NCI-H2196 (cell line): ENCODE measurements around the gene PRPF6.
"Not testable (repeated sequence)": the region's sequence is repeated elsewhere in the genome, so short reads cannot be mapped to it uniquely, and the experiment has no call there.

ENCODE experiments used
- DNase-seq: peaks from one replicate; lab custom pipeline; 2025; ENCODE audit not compliant: unreplicated experiment; lab: John Stamatoyannopoulos, UW

Gene PRPF6

GRCh38 chr20:64009811-64010387, 29.0 kb downstream of the PRPF6 start:
- no peak for DNase-seq

DNA sequence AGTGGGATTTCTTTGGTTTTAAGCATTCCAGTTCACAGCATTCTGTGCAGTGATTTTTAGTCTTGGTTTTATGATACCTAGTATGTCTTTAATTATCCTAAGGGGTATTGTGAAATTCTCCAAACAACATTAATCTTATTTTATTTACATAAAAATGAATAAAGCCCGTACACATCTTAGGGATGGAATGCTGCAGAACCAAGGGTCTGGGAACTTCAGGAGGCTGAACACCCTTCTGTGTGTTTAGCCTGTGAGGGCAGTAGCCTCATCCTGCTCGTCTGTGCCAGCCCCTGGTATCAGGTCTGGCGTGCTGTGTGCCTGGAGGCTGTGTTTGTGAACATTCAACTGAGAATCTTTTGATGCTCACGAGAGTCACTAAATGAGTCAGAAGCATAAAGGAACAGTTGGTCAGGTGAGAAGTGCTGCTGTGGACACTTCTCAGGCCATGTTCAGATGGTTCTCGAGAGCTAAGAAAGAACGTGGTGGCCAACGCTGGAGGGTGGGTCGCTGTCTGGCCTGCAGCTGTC, 29.8 kb downstream of the PRPF6 start:
- DNase-seq, result no peak

DNA sequence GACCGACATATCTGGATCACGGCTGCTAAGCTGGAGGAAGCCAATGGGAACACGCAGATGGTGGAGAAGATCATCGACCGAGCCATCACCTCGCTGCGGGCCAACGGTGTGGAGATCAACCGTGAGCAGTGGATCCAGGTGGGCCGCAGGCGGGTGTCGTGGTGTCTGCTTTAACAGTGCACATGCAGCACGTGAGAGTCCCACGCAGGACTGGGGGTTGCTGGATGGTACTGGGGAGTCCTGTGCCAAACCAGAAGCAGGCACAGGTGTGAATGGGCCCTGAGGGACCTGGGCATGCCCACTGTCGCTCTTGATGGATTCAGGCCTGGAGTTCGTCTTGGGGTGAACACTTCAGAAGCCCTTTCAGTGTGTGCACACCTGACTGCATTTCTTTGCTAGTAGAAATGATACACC, 30.4 kb downstream of the PRPF6 start:
- DNase-seq, result no peak

DNA sequence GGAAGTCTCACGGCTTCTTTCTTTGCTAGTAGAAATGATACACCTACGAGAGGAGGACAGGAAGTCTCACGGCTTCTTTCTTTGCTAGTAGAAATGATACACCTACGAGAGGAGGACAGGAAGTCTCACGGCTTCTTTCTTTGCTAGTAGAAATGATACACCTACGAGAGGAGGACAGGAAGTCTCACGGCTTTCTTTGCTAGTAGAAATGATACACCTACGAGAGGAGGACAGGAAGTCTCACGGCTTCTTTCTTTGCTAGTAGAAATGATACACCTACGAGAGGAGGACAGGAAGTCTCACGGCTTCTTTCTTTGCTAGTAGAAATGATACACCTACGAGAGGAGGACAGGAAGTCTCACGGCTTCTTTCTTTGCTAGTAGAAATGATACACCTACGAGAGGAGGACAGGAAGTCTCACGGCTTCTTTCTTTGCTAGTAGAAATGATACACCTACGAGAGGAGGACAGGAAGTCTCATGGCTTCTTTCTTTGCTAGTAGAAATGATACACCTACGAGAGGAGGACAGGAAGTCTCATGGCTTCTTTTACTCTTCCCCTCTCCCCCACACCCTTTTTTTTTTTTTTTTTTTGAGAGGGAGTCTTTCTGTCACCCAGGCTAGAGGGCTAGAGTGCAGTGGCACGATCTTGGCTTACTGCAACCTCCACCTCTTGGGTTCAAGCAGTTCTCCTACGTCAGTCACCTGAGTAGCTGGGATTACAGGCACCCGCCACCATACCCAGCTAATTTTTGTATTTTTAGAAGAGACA, 31.6 kb downstream of the PRPF6 start:
- not testable (repeated sequence) for DNase-seq

- DNase-seq, result no peak
Measured at GRCh38 chr20:64015635-64016034, 34.7 kb downstream of the PRPF6 start.

- DNase-seq, result no peak
Measured at GRCh38 chr20:64021124-64021975, 40.4 kb downstream of the PRPF6 start.

DNA sequence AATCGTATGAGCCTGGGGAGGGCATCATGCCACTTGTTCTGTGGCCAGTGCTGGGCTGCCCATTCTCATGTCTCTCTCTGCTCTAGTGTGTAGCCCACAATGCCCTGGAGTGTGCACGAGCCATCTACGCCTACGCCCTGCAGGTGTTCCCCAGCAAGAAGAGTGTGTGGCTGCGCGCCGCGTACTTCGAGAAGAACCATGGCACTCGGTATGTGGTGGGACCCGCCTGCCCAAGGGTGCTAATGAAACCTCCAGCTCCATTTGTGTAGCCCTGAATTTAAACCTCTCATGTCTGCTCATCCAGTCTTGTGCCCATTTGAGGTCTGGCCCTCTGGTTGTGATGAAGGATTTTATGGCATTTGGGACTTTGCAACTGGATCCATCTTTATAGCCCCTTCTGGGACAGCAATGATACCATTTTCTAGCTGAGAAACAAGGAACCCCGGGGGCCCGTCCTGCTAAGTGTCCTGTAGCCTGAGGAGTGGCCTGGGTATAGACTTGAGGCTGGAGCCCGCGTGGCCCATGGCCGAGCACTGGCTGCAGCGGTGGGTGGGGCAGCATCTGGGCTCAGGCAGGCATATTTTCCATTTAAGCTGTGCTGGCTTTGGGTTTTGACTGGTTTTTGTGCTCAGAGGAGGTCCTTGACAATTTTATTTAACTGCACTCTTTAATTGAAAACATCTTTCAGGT, 41.9 kb downstream of the PRPF6 start:
- no peak for DNase-seq

DNA sequence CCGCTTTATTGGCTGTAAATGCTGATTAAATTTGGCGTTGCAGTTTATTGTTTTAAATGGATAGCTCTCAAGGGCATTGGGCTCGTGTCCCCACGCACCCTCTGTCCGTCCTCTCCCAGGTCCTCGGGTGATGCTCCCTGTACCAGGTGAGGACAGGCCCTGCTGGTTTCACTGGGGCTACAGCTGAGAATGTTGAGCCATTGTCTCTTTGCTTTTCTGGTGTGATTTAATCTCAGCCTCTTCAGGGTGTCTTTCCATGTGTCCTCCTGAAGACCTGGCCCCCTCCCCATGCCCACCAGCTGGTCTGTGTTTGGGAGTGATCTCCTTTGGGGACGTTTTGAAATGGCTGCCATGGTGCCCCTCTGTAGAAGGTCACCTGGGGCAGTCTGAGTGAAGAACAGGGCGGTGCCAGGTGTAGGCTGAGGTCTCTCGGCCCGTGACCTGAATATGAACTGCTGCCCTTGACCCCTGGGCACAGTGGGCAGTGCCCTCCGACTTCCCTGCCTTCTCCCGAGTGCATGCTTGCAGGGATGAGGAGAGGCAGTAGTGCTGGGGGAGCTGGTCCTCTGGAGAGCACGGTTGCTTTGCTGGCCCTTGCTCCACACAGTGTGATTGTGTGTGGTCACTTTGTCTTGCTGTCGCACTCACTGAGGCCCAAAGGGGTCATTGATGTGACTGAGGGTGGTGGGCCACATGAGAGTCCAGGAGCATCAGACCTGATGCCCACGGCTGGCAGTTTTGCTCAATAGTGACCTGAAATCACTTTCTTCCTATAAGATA, 42.6 kb downstream of the PRPF6 start:
- DNase-seq, result no peak

- no peak for DNase-seq
Measured at GRCh38 chr20:64024141-64024990, 43.4 kb downstream of the PRPF6 start.

GRCh38 chr20:64025101-64025825, 44.3 kb downstream of the PRPF6 start:
- DNase-seq, result no peak

- DNase-seq, result no peak
Measured at GRCh38 chr20:64025826-64026412, 45.0 kb downstream of the PRPF6 start.

- no peak for DNase-seq
Measured at GRCh38 chr20:64027981-64028685, 47.2 kb downstream of the PRPF6 start.

DNA sequence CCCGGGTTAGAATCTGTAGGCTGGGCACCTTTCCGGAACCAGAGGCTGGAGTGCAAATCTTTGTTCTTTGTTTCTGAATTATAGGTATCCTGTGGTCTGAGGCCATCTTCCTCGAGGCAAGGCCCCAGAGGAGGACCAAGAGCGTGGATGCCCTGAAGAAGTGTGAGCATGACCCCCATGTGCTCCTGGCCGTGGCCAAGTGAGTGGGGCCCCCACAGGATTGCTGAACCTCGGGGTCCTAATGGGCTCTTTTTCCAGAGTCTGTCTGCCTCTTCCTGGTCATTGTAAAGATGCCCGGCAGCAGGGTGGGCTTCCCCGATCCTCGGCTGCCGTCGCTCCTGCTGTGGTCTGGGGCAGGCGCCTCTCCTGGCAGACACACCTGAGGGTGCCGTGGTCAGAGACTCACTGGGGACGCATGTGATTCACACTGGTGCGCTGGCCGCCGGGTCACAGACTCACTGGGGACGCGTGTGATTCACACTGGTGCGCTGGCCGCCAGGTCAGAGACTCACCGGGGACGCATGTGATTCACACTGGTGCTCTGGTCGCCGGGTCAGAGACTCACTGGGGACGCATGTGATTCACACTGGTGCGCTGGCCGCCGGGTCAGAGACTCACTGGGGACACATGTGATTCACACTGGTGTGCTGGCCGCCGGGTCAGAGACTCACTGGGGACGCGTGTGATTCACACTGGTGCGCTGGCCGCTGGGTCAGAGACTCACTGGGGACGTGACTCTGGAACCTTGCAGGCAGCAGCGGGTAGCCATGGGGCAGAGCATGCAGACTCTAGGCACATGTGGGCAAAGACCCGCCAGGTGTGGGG, 48.6 kb downstream of the PRPF6 start:
- no peak for DNase-seq

GRCh38 chr20:64030371-64031134, 49.6 kb downstream of the PRPF6 start:
- DNase-seq, result no peak

- DNase-seq, result no peak
Measured at GRCh38 chr20:64031822-64032314, 50.9 kb downstream of the PRPF6 start.
